Upper lobe of left lung (tissue), 4 donors: ENCODE data around the gene NFKB1.

Experiments used
- CTCF ChIP-seq, 6 experiments: fragments of 450-650 bp in 4 of 6; fragments of 200-600 bp in 2 of 6; sonication (generic) in 2 of 6; IDR thresholded peaks; one replicate each; pipeline ENCODE4 v1.5.1; 2016 to 2019; ENCODE audit warnings: antibody characterized with exemption in 6 of 6
- EP300 ChIP-seq, 4 donors: sonication (generic); formaldehyde crosslinking; IDR thresholded peaks; one replicate each; pipeline ENCODE4 v1.5.1; 2017; ENCODE audit warnings: antibody characterized with exemption in 4 of 4, control low read depth in 2 of 4

GRCh38 chr4:102505708-102506107 is 4.5 kb downstream of the NFKB1 start:
- TF ChIP-seq CTCF (IDR thresholded peaks at IDR 0.05), result no peak
- no peak for TF ChIP-seq EP300 (IDR thresholded peaks at IDR 0.05)
